ENCODE data around the gene DENND4C. TPM values are rescaled to one million over a fixed set of nuclear protein-coding genes. Genes with fewer than 3 reads are reported as not detected.
"Not testable (repeated sequence)": the region's sequence is repeated elsewhere in the genome, so short reads cannot be mapped to it uniquely, and the experiment has no call there.

DENND4C gene
- total RNA-seq, 1 donor, result 65.1 TPM

GRCh38 chr9:19385786-19386501 lies 155.5 kb downstream of the DENND4C start:
- Histone ChIP-seq H4K20me1 (ENCODE audit: insufficient read depth, low read length) (no peaks in the 10 kb centered on the region), H3K79me2 (ENCODE audit: insufficient read depth, low read length) (no peaks in the 10 kb centered on the region), H3K4me2 (ENCODE audit: insufficient read depth, low read length) (no peak overlapping the region), H2AFZ (ENCODE audit: low read length) (no peak overlapping the region), H3K4me1 (ENCODE audit: insufficient read depth, low read length) (peaks cover 4% of the 10 kb centered on the region), H3K27ac (ENCODE audit: low read depth, low read length) (no peak overlapping the region), H3K9me3 (ENCODE audit: low read depth, low read length) (no peaks in the 10 kb centered on the region), H3K36me3 (ENCODE audit: insufficient read depth, low read length) (no peaks in the 10 kb centered on the region), H3K4me3 (ENCODE audit: insufficient read depth, low read length) (no peak overlapping the region), H3K27me3 (ENCODE audit: insufficient read depth, low read length) (no peaks in the 10 kb centered on the region)
- no peak for TF ChIP-seq CTCF (IDR thresholded peaks at IDR 0.05; ENCODE audit: extremely low read depth, low read depth, low read length)
- DNase-seq (ENCODE audit: insufficient read length, low spot score, missing footprints), result no peak

GRCh38 chr9:19386502-19387044 lies 156.1 kb downstream of the DENND4C start:
- peak; percentile 80 for DNase-seq (ENCODE audit: insufficient read length, low spot score, missing footprints)
- H3K4me3 ChIP-seq (ENCODE audit: insufficient read depth, low read length), result no peak overlapping the region
- no peaks in the 10 kb centered on the region for H3K36me3 ChIP-seq (ENCODE audit: insufficient read depth, low read length)
- TF ChIP-seq CTCF (IDR thresholded peaks at IDR 0.05; ENCODE audit: extremely low read depth, low read depth, low read length), result no peak
- no peaks in the 10 kb centered on the region for H3K79me2 ChIP-seq (ENCODE audit: insufficient read depth, low read length)
- H3K27me3 ChIP-seq (ENCODE audit: insufficient read depth, low read length), result no peaks in the 10 kb centered on the region
- no peak overlapping the region for H3K27ac ChIP-seq (ENCODE audit: low read depth, low read length)
- H2AFZ ChIP-seq (ENCODE audit: low read length), result no peak overlapping the region
- peaks cover 4% of the 10 kb centered on the region for H3K4me1 ChIP-seq (ENCODE audit: insufficient read depth, low read length)
- no peaks in the 10 kb centered on the region for H4K20me1 ChIP-seq (ENCODE audit: insufficient read depth, low read length)
- H3K9me3 ChIP-seq (ENCODE audit: low read depth, low read length), result no peaks in the 10 kb centered on the region
- no peak overlapping the region for H3K4me2 ChIP-seq (ENCODE audit: insufficient read depth, low read length)

- H3K4me1 ChIP-seq (ENCODE audit: insufficient read depth, low read length), result peaks cover 4% of the 10 kb centered on the region
- no peaks in the 10 kb centered on the region for H3K27me3 ChIP-seq (ENCODE audit: insufficient read depth, low read length)
- H3K36me3 ChIP-seq (ENCODE audit: insufficient read depth, low read length), result no peaks in the 10 kb centered on the region
- no peaks in the 10 kb centered on the region for H3K9me3 ChIP-seq (ENCODE audit: low read depth, low read length)
- no peak overlapping the region for H3K4me3 ChIP-seq (ENCODE audit: insufficient read depth, low read length)
- H2AFZ ChIP-seq (ENCODE audit: low read length), result no peak overlapping the region
- no peaks in the 10 kb centered on the region for H4K20me1 ChIP-seq (ENCODE audit: insufficient read depth, low read length)
- DNase-seq (ENCODE audit: insufficient read length, low spot score, missing footprints), result peak; percentile 46
- no peak overlapping the region for H3K4me2 ChIP-seq (ENCODE audit: insufficient read depth, low read length)
- no peak for TF ChIP-seq CTCF (IDR thresholded peaks at IDR 0.05; ENCODE audit: extremely low read depth, low read depth, low read length)
- no peak overlapping the region for H3K27ac ChIP-seq (ENCODE audit: low read depth, low read length)
- H3K79me2 ChIP-seq (ENCODE audit: insufficient read depth, low read length), result no peaks in the 10 kb centered on the region
Measured at GRCh38 chr9:19387317-19387716, 156.8 kb downstream of the DENND4C start.

GRCh38 chr9:19389539-19389938 lies 159.0 kb downstream of the DENND4C start:
- H3K4me2 ChIP-seq (ENCODE audit: insufficient read depth, low read length); DNase-seq (ENCODE audit: insufficient read length, low spot score, missing footprints); H3K9me3 ChIP-seq (ENCODE audit: low read depth, low read length); H3K4me1 ChIP-seq (ENCODE audit: insufficient read depth, low read length); H3K4me3 ChIP-seq (ENCODE audit: insufficient read depth, low read length); H2AFZ ChIP-seq (ENCODE audit: low read length); H3K27ac ChIP-seq (ENCODE audit: low read depth, low read length); H3K79me2 ChIP-seq (ENCODE audit: insufficient read depth, low read length); H3K36me3 ChIP-seq (ENCODE audit: insufficient read depth, low read length); H3K27me3 ChIP-seq (ENCODE audit: insufficient read depth, low read length); H4K20me1 ChIP-seq (ENCODE audit: insufficient read depth, low read length): not testable (repeated sequence)

Data from osteoblast (primary cell).